CD4-positive, alpha-beta T cell treated with Interleukin-6 for 4 hours (primary cell): ENCODE measurements around the gene GTF3C2.

Source experiments
- DNase-seq: peaks from one replicate; pipeline ENCODE4 v3.0.0-alpha.2; 2020; ENCODE audit warnings: mixed read lengths

Gene GTF3C2

GRCh38 chr2:27291865-27292264 is 64.7 kb downstream of the GTF3C2 start:
- no peak for DNase-seq

GRCh38 chr2:27290549-27290948 is 66.0 kb downstream of the GTF3C2 start:
- DNase-seq, result no peak

GRCh38 chr2:27288610-27289009 is 68.0 kb downstream of the GTF3C2 start:
- no peak for DNase-seq

- DNase-seq, result no peak
Measured at GRCh38 chr2:27285481-27285880, 71.1 kb downstream of the GTF3C2 start.

GRCh38 chr2:27284996-27285395 is 71.6 kb downstream of the GTF3C2 start:
- no peak for DNase-seq

GRCh38 chr2:27282892-27283291 is 73.7 kb downstream of the GTF3C2 start:
- no peak for DNase-seq

- DNase-seq, result no peak
Measured at GRCh38 chr2:27281855-27282559, 74.6 kb downstream of the GTF3C2 start, which contains the start of gene TRIM54. TRIM54 (plus strand) TSS chr2:27282429; CDS start chr2:27282732, 303 bp downstream.

- DNase-seq, result no peak
Measured at GRCh38 chr2:27281442-27281841, 75.1 kb downstream of the GTF3C2 start.

- no peak for DNase-seq
Measured at GRCh38 chr2:27280826-27281225, 75.7 kb downstream of the GTF3C2 start.

GRCh38 chr2:27278010-27278409 is 78.6 kb downstream of the GTF3C2 start:
- no peak for DNase-seq
